ENCODE measurements around the gene KCTD17. TPM values are rescaled to one million over a fixed set of nuclear protein-coding genes. Genes with fewer than 3 reads are reported as not detected.

KCTD17 gene
- total RNA-seq, 6 experiments from 2014 or later, result 39.8 to 46.4 (median 43.3) TPM

- Mint-ChIP-seq H3K27ac (no peak overlapping the region), H3K36me3 (ENCODE audit: low read depth) (no peaks in the 10 kb centered on the region), H3K4me3 (no peak overlapping the region), H3K4me1 (ENCODE audit: low read depth) (peaks cover 15% of the 10 kb centered on the region), H3K27me3 (ENCODE audit: insufficient read depth) (peaks cover 35% of the 10 kb centered on the region), H3K9me3 (no peaks in the 10 kb centered on the region)
- no peak for DNase-seq
- TF ChIP-seq CTCF (IDR thresholded peaks at IDR 0.05), result no peak
Measured at GRCh38 chr22:37079158-37079557, 27.6 kb downstream of the KCTD17 start.

GRCh38 chr22:37079668-37080171, 28.2 kb downstream of the KCTD17 start:
- DNase-seq, result peak; percentile 41
- Mint-ChIP-seq H3K4me1 (ENCODE audit: low read depth) (peaks cover 15% of the 10 kb centered on the region), H3K27ac (no peak overlapping the region), H3K27me3 (ENCODE audit: insufficient read depth) (peaks cover 34% of the 10 kb centered on the region), H3K9me3 (no peaks in the 10 kb centered on the region), H3K4me3 (no peak overlapping the region), H3K36me3 (ENCODE audit: low read depth) (no peaks in the 10 kb centered on the region)
- TF ChIP-seq CTCF (IDR thresholded peaks at IDR 0.05), result no peak

- no peak for TF ChIP-seq CTCF (IDR thresholded peaks at IDR 0.05)
- Mint-ChIP-seq H3K4me3 (no peak overlapping the region), H3K4me1 (ENCODE audit: low read depth) (peaks cover 15% of the 10 kb centered on the region), H3K9me3 (no peaks in the 10 kb centered on the region), H3K36me3 (ENCODE audit: low read depth) (no peaks in the 10 kb centered on the region), H3K27me3 (ENCODE audit: insufficient read depth) (peaks cover 40% of the 10 kb centered on the region), H3K27ac (no peak overlapping the region)
- DNase-seq, result no peak
Measured at GRCh38 chr22:37080438-37080837, 28.9 kb downstream of the KCTD17 start.

DNA sequence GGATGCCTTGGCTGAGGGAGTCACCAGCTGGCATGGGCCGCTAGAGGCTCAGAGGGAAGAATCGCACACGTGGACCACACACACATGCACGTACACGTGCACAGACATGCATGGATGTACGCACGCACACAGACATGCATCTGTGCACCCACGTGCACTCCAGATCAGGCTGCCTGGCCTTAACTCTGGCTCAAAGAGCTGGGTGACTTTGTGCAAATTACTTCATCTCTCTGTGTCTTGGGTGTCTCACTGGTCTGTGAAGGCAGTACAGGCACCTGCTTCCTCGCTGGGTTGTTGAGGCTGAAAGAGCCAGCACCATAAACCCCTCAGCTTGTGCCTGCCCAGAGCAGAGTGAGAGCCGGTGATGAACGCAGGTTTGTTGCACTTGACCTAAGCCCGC, 29.3 kb downstream of the KCTD17 start:
- DNase-seq, result no peak
- peaks cover 15% of the 10 kb centered on the region for H3K4me1 Mint-ChIP-seq (ENCODE audit: low read depth)
- no peak overlapping the region for H3K27ac Mint-ChIP-seq
- H3K36me3 Mint-ChIP-seq (ENCODE audit: low read depth), result no peaks in the 10 kb centered on the region
- no peaks in the 10 kb centered on the region for H3K9me3 Mint-ChIP-seq
- H3K4me3 Mint-ChIP-seq, result no peak overlapping the region
- peaks cover 40% of the 10 kb centered on the region for H3K27me3 Mint-ChIP-seq (ENCODE audit: insufficient read depth)
- TF ChIP-seq CTCF (IDR thresholded peaks at IDR 0.05), result no peak

DNA sequence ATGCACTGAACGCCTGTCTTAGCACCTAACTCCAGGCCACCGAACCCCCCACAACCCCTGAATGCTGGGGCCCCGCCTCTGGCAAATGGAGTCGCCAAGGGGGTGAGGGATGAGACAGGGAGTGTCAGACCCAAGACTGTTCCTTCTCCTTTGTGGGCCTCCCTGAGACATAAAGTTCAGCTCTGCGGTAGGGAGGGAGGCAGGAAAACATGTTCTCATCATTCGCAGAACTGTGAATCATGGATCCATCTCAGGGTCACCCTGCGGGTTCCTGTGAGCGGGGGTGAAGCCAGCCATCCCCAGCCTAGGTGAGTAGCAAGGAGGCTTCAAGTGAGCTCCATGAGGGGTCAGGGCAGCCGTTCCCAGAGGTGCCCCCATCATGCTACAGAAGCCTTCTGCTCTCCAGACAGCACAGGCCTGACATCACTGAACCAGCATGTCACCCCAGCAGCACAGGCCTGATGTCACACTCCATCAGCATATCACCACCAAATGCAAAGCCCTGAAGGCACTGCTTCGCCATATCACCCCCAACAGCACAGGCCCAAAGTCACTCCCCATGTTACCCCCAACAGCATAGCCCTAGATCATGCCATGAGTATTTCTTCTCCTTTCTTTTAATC, 30.8 kb downstream of the KCTD17 start:
- H3K27ac Mint-ChIP-seq, result no peak overlapping the region
- peaks cover 15% of the 10 kb centered on the region for H3K4me1 Mint-ChIP-seq (ENCODE audit: low read depth)
- no peaks in the 10 kb centered on the region for H3K9me3 Mint-ChIP-seq
- DNase-seq, result no peak
- no peaks in the 10 kb centered on the region for H3K36me3 Mint-ChIP-seq (ENCODE audit: low read depth)
- no peak overlapping the region for H3K4me3 Mint-ChIP-seq
- TF ChIP-seq CTCF (IDR thresholded peaks at IDR 0.05), result no peak
- H3K27me3 Mint-ChIP-seq (ENCODE audit: insufficient read depth), result peaks cover 40% of the 10 kb centered on the region
